ENCODE results near the gene WDR77. TPM values are rescaled to one million over a fixed set of nuclear protein-coding genes. Genes with fewer than 3 reads are reported as not detected.

Gene WDR77
- total RNA-seq, 1 experiment from 2014 or later, result 27.7 TPM

- CTCF ChIA-PET, result interaction anchor here (0.9 kb wide), 1 partner anchor 8 kb away, joined by 3 read pairs; no protein-coding TSS in a partner anchor
- H3K4me1 Mint-ChIP-seq (ENCODE audit: low read depth, unreplicated experiment), result no peaks in the 10 kb centered on the region
- intact Hi-C loops (cut with micrococcal nuclease; ENCODE audit: unreplicated experiment), result no loop called here
- DNase-seq, result no peak
- H3K4me3 Mint-ChIP-seq (ENCODE audit: low read depth, unreplicated experiment), result no peak overlapping the region
- no peaks in the 10 kb centered on the region for H3K9me3 Mint-ChIP-seq (ENCODE audit: low read depth, unreplicated experiment)
- no TSS peak for BruUV-seq (replicated peaks)
- no peak overlapping the region for H3K27ac Mint-ChIP-seq (ENCODE audit: unreplicated experiment)
- no peak for TF ChIP-seq CTCF (IDR thresholded peaks at IDR 0.05; ENCODE audit: unreplicated experiment)
- H3K27me3 Mint-ChIP-seq (ENCODE audit: unreplicated experiment), result peaks cover 40% of the 10 kb centered on the region
- H3K36me3 Mint-ChIP-seq (ENCODE audit: insufficient read depth, unreplicated experiment), result no peaks in the 10 kb centered on the region
Observed at GRCh38 chr1:111490220-111490619, 41.2 kb upstream of the WDR77 start.

GRCh38 chr1:111489604-111490003 is 40.5 kb upstream of the WDR77 start:
- no TSS peak for BruUV-seq (replicated peaks)
- no peak overlapping the region for H3K4me3 Mint-ChIP-seq (ENCODE audit: low read depth, unreplicated experiment)
- intact Hi-C loops (cut with micrococcal nuclease; ENCODE audit: unreplicated experiment), result no loop called here
- CTCF ChIA-PET, result interaction anchor here (0.9 kb wide), 1 partner anchor 8 kb away, joined by 3 read pairs; no protein-coding TSS in a partner anchor
- H3K27ac Mint-ChIP-seq (ENCODE audit: unreplicated experiment), result no peak overlapping the region
- TF ChIP-seq CTCF (IDR thresholded peaks at IDR 0.05; ENCODE audit: unreplicated experiment), result no peak
- H3K27me3 Mint-ChIP-seq (ENCODE audit: unreplicated experiment), result peaks cover 34% of the 10 kb centered on the region
- no peak for DNase-seq
- no peaks in the 10 kb centered on the region for H3K4me1 Mint-ChIP-seq (ENCODE audit: low read depth, unreplicated experiment)
- no peaks in the 10 kb centered on the region for H3K36me3 Mint-ChIP-seq (ENCODE audit: insufficient read depth, unreplicated experiment)
- no peaks in the 10 kb centered on the region for H3K9me3 Mint-ChIP-seq (ENCODE audit: low read depth, unreplicated experiment)

GRCh38 chr1:111488669-111489068 is 39.6 kb upstream of the WDR77 start:
- H3K4me1 Mint-ChIP-seq (ENCODE audit: low read depth, unreplicated experiment), result no peaks in the 10 kb centered on the region
- no peak for DNase-seq
- H3K9me3 Mint-ChIP-seq (ENCODE audit: low read depth, unreplicated experiment), result no peaks in the 10 kb centered on the region
- no peak overlapping the region for H3K27ac Mint-ChIP-seq (ENCODE audit: unreplicated experiment)
- no peak for TF ChIP-seq CTCF (IDR thresholded peaks at IDR 0.05; ENCODE audit: unreplicated experiment)
- H3K36me3 Mint-ChIP-seq (ENCODE audit: insufficient read depth, unreplicated experiment), result no peaks in the 10 kb centered on the region
- intact Hi-C loops (cut with micrococcal nuclease; ENCODE audit: unreplicated experiment), result no loop called here
- CTCF ChIA-PET, result no interaction called here
- H3K4me3 Mint-ChIP-seq (ENCODE audit: low read depth, unreplicated experiment), result no peak overlapping the region
- H3K27me3 Mint-ChIP-seq (ENCODE audit: unreplicated experiment), result peaks cover 25% of the 10 kb centered on the region
- no TSS peak for BruUV-seq (replicated peaks)

- no peaks in the 10 kb centered on the region for H3K4me1 Mint-ChIP-seq (ENCODE audit: low read depth, unreplicated experiment)
- intact Hi-C loops (cut with micrococcal nuclease; ENCODE audit: unreplicated experiment), result no loop called here
- no TSS peak for BruUV-seq (replicated peaks)
- DNase-seq, result no peak
- H3K27ac Mint-ChIP-seq (ENCODE audit: unreplicated experiment), result no peak overlapping the region
- no peaks in the 10 kb centered on the region for H3K36me3 Mint-ChIP-seq (ENCODE audit: insufficient read depth, unreplicated experiment)
- H3K9me3 Mint-ChIP-seq (ENCODE audit: low read depth, unreplicated experiment), result no peaks in the 10 kb centered on the region
- H3K4me3 Mint-ChIP-seq (ENCODE audit: low read depth, unreplicated experiment), result no peak overlapping the region
- no peak for TF ChIP-seq CTCF (IDR thresholded peaks at IDR 0.05; ENCODE audit: unreplicated experiment)
- H3K27me3 Mint-ChIP-seq (ENCODE audit: unreplicated experiment), result peaks cover 18% of the 10 kb centered on the region
- CTCF ChIA-PET, result no interaction called here
Observed at GRCh38 chr1:111487133-111487532, 38.1 kb upstream of the WDR77 start.

Data from Calu3 (cell line).